Ectodermal cell (in vitro differentiated cells): Measurements from ENCODE around the gene DUSP10. TPM values are rescaled to one million over a fixed set of nuclear protein-coding genes. Genes with fewer than 3 reads are reported as not detected.

Experiments used
- H3K27ac ChIP-seq: 2 replicates; pipeline ENCODE4 v1.7.0; 2013; ENCODE audit warnings: mild to moderate bottlenecking, low read depth, low read length; ENCODE audit not compliant: insufficient read depth, poor library complexity, severe bottlenecking
- H3K27me3 ChIP-seq: 2 replicates; pipeline ENCODE4 v1.7.0; 2013; ENCODE audit warnings: mild to moderate bottlenecking, low read length; ENCODE audit not compliant: insufficient read depth, control insufficient read depth, poor library complexity, severe bottlenecking
- H3K36me3 ChIP-seq: one replicate; pipeline ENCODE4 v1.7.0; 2013; ENCODE audit warnings: low read length; ENCODE audit not compliant: control insufficient read depth, insufficient read depth
- H3K4me1 ChIP-seq: one replicate; pipeline ENCODE4 v1.7.0; 2013; ENCODE audit warnings: low read length; ENCODE audit not compliant: control insufficient read depth, insufficient read depth
- H3K4me3 ChIP-seq: 2 replicates; pipeline ENCODE4 v1.7.0; 2013; ENCODE audit warnings: low read depth, low read length, control low read depth; ENCODE audit not compliant: insufficient read depth
- H3K9me3 ChIP-seq: 2 replicates; pipeline ENCODE4 v1.7.0; 2013; ENCODE audit warnings: mild to moderate bottlenecking, low read length, moderate library complexity; ENCODE audit not compliant: control insufficient read depth
- WGBS, 2 experiments: methylation state at CpG; one replicate each; pipeline ENCODE4 v1.1.7; 2013; ENCODE audit warnings: missing lambda C conversion rate in 2 of 2; 5-methylcytosine and 5-hydroxymethylcytosine counted together
- polyA plus RNA-seq, 4 experiments: library from polyadenylated mRNA; stranded (reverse); fragments of 50-300 nt; gene quantifications; one replicate each; pipeline ENCODE4 v1.2.3, GENCODE V29; 2013

The DUSP10 gene
- 1.6 TPM for polyA plus RNA-seq (2013, experiment 1 of 4)
- polyA plus RNA-seq (2013, experiment 2 of 4): 0.80 TPM
- polyA plus RNA-seq (2013, experiment 3 of 4): 1.4 TPM
- polyA plus RNA-seq (2013, experiment 4 of 4): 1.3 TPM

- H3K36me3 ChIP-seq: no peaks in the 10 kb centered on the region
- H3K4me3 ChIP-seq: peak within 1 kb of the TSS; percentile 63
- no peaks in the 10 kb centered on the region for H3K9me3 ChIP-seq
- WGBS, 2 experiments: 0% methylated on average over 44 of the region's 44 CpGs
- H3K27ac ChIP-seq: peak within 1 kb of the TSS; percentile 50
- peaks cover 6% of the 10 kb centered on the region for H3K4me1 ChIP-seq
- H3K27me3 ChIP-seq: peaks cover 33% of the 10 kb centered on the region
These were observed at the start of gene DUSP10 for GRCh38 chr1:221741703-221742554. Gene DUSP10, minus strand, starts transcription at chr1:221742089. Its CDS starts 2,345 bp downstream, at chr1:221739744.

DNA sequence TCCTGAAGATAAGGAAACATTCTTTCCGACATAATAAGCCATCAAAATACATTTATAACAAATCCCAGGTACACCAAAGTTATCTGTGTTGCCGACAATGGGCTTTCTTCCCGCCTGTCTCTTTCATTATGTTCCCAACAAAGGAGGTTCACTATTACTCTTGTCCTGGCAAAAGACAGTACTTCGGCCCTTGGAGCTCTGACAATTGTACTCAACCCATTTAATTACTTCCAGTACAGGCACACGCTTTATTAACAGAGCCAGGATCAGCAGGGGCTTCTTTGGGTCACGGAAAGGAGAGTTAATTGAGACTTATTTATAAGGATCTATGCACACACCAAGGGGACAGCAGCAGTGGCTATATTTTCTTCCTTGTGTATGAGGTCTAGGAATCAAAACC, 46.6 kb upstream of the DUSP10 start:
- Histone ChIP-seq H3K4me1 (no peaks in the 10 kb centered on the region), H3K36me3 (no peaks in the 10 kb centered on the region), H3K27ac (no peak overlapping the region), H3K9me3 (no peaks in the 10 kb centered on the region), H3K4me3 (no peak overlapping the region), H3K27me3 (no peaks in the 10 kb centered on the region)
- 82 to 84% methylated on average over 6 of the region's 6 CpGs for WGBS, 2 experiments

DNA sequence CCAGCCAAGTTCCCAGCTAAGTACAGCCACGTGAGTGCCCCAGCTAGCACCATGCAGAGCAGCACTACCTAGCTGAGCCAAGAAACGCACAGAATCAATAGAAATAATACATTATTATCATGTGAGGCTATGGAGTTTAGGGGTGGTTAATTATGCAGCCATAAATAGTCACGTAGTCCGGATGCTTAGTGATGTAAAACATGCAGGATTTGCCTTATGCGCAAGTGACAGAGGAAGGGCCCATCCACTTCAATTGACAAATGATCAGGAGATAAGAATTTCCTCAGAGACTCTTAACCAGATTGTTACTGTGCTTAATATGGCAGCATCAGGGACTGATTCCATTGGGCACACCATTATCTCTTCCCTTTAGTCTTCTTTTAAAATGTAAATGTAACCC, 44.8 kb upstream of the DUSP10 start:
- no peaks in the 10 kb centered on the region for H3K36me3 ChIP-seq
- 93 to 94% methylated on average over 4 to 5 of the region's 5 CpGs for WGBS, 2 experiments
- no peaks in the 10 kb centered on the region for H3K9me3 ChIP-seq
- H3K4me3 ChIP-seq: no peak overlapping the region
- H3K27ac ChIP-seq: no peak overlapping the region
- H3K4me1 ChIP-seq: no peaks in the 10 kb centered on the region
- H3K27me3 ChIP-seq: no peaks in the 10 kb centered on the region

- H3K27ac ChIP-seq: no peak overlapping the region
- H3K36me3 ChIP-seq: no peaks in the 10 kb centered on the region
- 90 to 96% methylated on average over 4 of the region's 4 CpGs for WGBS, 2 experiments
- H3K9me3 ChIP-seq: no peaks in the 10 kb centered on the region
- no peaks in the 10 kb centered on the region for H3K4me1 ChIP-seq
- no peaks in the 10 kb centered on the region for H3K27me3 ChIP-seq
- no peak overlapping the region for H3K4me3 ChIP-seq
These were observed 42.0 kb upstream of the DUSP10 start for GRCh38 chr1:221783936-221784335.

GRCh38 chr1:221783437-221783836, 41.5 kb upstream of the DUSP10 start:
- Histone ChIP-seq H3K27me3 (no peaks in the 10 kb centered on the region), H3K36me3 (no peaks in the 10 kb centered on the region), H3K4me3 (no peak overlapping the region), H3K9me3 (no peaks in the 10 kb centered on the region), H3K4me1 (no peaks in the 10 kb centered on the region), H3K27ac (no peak overlapping the region)
- WGBS, 2 experiments: 95 to 96% methylated on average over 6 of the region's 6 CpGs

- H3K27me3 ChIP-seq: no peaks in the 10 kb centered on the region
- WGBS, 2 experiments: 85 to 100% methylated on average over 1 of the region's 1 CpG
- no peak overlapping the region for H3K4me3 ChIP-seq
- H3K27ac ChIP-seq: no peak overlapping the region
- no peaks in the 10 kb centered on the region for H3K9me3 ChIP-seq
- no peaks in the 10 kb centered on the region for H3K4me1 ChIP-seq
- H3K36me3 ChIP-seq: no peaks in the 10 kb centered on the region
These were observed 41.1 kb upstream of the DUSP10 start for GRCh38 chr1:221782970-221783369.

GRCh38 chr1:221782477-221782876, 40.6 kb upstream of the DUSP10 start:
- WGBS, 2 experiments: 27 to 55% methylated on average over 2 of the region's 2 CpGs
- Histone ChIP-seq H3K4me1 (no peaks in the 10 kb centered on the region), H3K36me3 (no peaks in the 10 kb centered on the region), H3K4me3 (no peak overlapping the region), H3K27ac (no peak overlapping the region), H3K27me3 (no peaks in the 10 kb centered on the region), H3K9me3 (no peaks in the 10 kb centered on the region)

- Histone ChIP-seq H3K4me1 (no peaks in the 10 kb centered on the region), H3K27ac (no peak overlapping the region), H3K9me3 (no peaks in the 10 kb centered on the region), H3K27me3 (no peaks in the 10 kb centered on the region), H3K36me3 (no peaks in the 10 kb centered on the region), H3K4me3 (no peak overlapping the region)
- WGBS, 2 experiments: 83 to 95% methylated on average over 6 to 7 of the region's 7 CpGs
These were observed 39.3 kb upstream of the DUSP10 start for GRCh38 chr1:221781102-221781755.

DNA sequence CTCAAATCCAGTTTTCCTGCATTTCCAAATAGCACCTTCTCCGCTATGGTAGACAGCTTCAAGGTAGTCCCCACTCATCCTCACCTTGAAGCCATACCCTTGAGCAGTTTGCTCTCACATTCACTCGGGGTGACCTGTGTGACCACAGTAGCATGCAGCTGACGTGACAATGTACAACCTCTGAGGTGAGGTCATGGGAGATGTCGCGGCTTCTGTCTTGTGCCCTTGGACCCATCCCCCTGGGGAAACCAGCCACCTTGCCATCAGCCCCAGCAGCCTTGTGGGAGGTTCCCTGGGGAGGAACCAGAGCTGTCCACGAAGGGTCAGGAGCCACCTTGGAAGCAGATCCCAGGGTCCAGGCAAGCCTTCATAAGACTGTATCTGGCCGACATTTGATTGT, 38.3 kb upstream of the DUSP10 start:
- H3K4me1 ChIP-seq: no peaks in the 10 kb centered on the region
- H3K4me3 ChIP-seq: no peak overlapping the region
- no peaks in the 10 kb centered on the region for H3K9me3 ChIP-seq
- H3K36me3 ChIP-seq: no peaks in the 10 kb centered on the region
- no peaks in the 10 kb centered on the region for H3K27me3 ChIP-seq
- H3K27ac ChIP-seq: no peak overlapping the region
- 87 to 89% methylated on average over 7 of the region's 7 CpGs for WGBS, 2 experiments

- Histone ChIP-seq H3K9me3 (no peaks in the 10 kb centered on the region), H3K27ac (no peak overlapping the region), H3K36me3 (no peaks in the 10 kb centered on the region), H3K4me3 (no peak overlapping the region), H3K4me1 (no peaks in the 10 kb centered on the region), H3K27me3 (no peaks in the 10 kb centered on the region)
- 98 to 100% methylated on average over 1 of the region's 1 CpG for WGBS, 2 experiments
These were observed 37.9 kb upstream of the DUSP10 start for GRCh38 chr1:221779771-221780170.
